ENCODE measurements around the gene RIMS1. TPM values are rescaled to one million over a fixed set of nuclear protein-coding genes. Genes with fewer than 3 reads are reported as not detected.

RIMS1 gene
- total RNA-seq, result 0.48 TPM

GRCh38 chr6:71886184-71887005 is at the start of gene RIMS1:
RIMS1 (plus strand) TSS chr6:71886550; CDS start chr6:71887024, 474 bp downstream.
- ATAC-seq, result no peak

GRCh38 chr6:71851214-71851613 is 35.1 kb upstream of the RIMS1 start:
- no peak for ATAC-seq

GRCh38 chr6:71852948-71853347 is 33.4 kb upstream of the RIMS1 start:
- no peak for ATAC-seq

- ATAC-seq, result no peak
Measured at GRCh38 chr6:71855406-71855805, 30.9 kb upstream of the RIMS1 start.

GRCh38 chr6:71879016-71879415 is 7.3 kb upstream of the RIMS1 start:
- ATAC-seq, result no peak

- no peak for ATAC-seq
Measured at GRCh38 chr6:71887006-71887743, 825 bp downstream of the RIMS1 start.

GRCh38 chr6:71887744-71888230 is 1.4 kb downstream of the RIMS1 start:
- no peak for ATAC-seq

- no peak for ATAC-seq
Measured at GRCh38 chr6:71888756-71889340, 2.5 kb downstream of the RIMS1 start.

GRCh38 chr6:71889366-71889765 is 3.0 kb downstream of the RIMS1 start:
- no peak for ATAC-seq

- ATAC-seq, result no peak
Measured at GRCh38 chr6:71892641-71893040, 6.3 kb downstream of the RIMS1 start.

GRCh38 chr6:71900642-71901041 is 14.3 kb downstream of the RIMS1 start:
- no peak for ATAC-seq

GRCh38 chr6:71902261-71902660 is 15.9 kb downstream of the RIMS1 start:
- ATAC-seq, result no peak

GRCh38 chr6:71906813-71907212 is 20.5 kb downstream of the RIMS1 start:
- no peak for ATAC-seq

GRCh38 chr6:71908162-71908765 is 21.9 kb downstream of the RIMS1 start:
- no peak for ATAC-seq

- no peak for ATAC-seq
Measured at GRCh38 chr6:71913444-71914234, 27.3 kb downstream of the RIMS1 start.

GRCh38 chr6:71929047-71929446 is 42.7 kb downstream of the RIMS1 start:
- no peak for ATAC-seq

GRCh38 chr6:71933881-71934280 is 47.5 kb downstream of the RIMS1 start:
- no peak for ATAC-seq

GRCh38 chr6:71965404-71965803 is 79.1 kb downstream of the RIMS1 start:
- ATAC-seq, result no peak

GRCh38 chr6:71967436-71967835 is 81.1 kb downstream of the RIMS1 start:
- no peak for ATAC-seq

GRCh38 chr6:71977884-71978283 is 91.5 kb downstream of the RIMS1 start:
- no peak for ATAC-seq

- no peak for ATAC-seq
Measured at GRCh38 chr6:71979911-71980310, 93.6 kb downstream of the RIMS1 start.

- no peak for ATAC-seq
Measured at GRCh38 chr6:71982389-71982788, 96.0 kb downstream of the RIMS1 start.
